HG03097 (cell line): ENCODE data around the gene STAT6.

Experiments used
- ATAC-seq: cut with Tn5 transposase; IDR thresholded peaks from one replicate; pipeline ENCODE4 v1.9.1; 2021; ENCODE audit not compliant: unreplicated experiment, low FRiP score

The STAT6 gene

GRCh38 chr12:57103856-57104255, 7.3 kb downstream of the STAT6 start:
- no peak for ATAC-seq

- no peak for ATAC-seq
Observed at GRCh38 chr12:57101892-57102695, 9.1 kb downstream of the STAT6 start.

GRCh38 chr12:57099766-57100165, 11.4 kb downstream of the STAT6 start:
- ATAC-seq = no peak

- no peak for ATAC-seq
Observed at GRCh38 chr12:57099047-57099714, 12.0 kb downstream of the STAT6 start.

GRCh38 chr12:57098546-57098945, 12.6 kb downstream of the STAT6 start:
- no peak for ATAC-seq

GRCh38 chr12:57097554-57097835, 13.7 kb downstream of the STAT6 start:
- ATAC-seq = no peak

GRCh38 chr12:57096748-57097553, 14.2 kb downstream of the STAT6 start:
- no peak for ATAC-seq

GRCh38 chr12:57096099-57096572, 15.0 kb downstream of the STAT6 start:
- no peak for ATAC-seq

GRCh38 chr12:57095440-57095839, 15.7 kb downstream of the STAT6 start:
- ATAC-seq = no peak

GRCh38 chr12:57094208-57095160, 16.7 kb downstream of the STAT6 start:
- no peak for ATAC-seq

- no peak for ATAC-seq
Observed at GRCh38 chr12:57093415-57094207, 17.6 kb downstream of the STAT6 start.

GRCh38 chr12:57092876-57093414, 18.2 kb downstream of the STAT6 start:
- ATAC-seq = no peak

- ATAC-seq = no peak
Observed at GRCh38 chr12:57092529-57092862, 18.7 kb downstream of the STAT6 start.

- ATAC-seq = no peak
Observed at GRCh38 chr12:57091638-57092528, 19.3 kb downstream of the STAT6 start.

GRCh38 chr12:57090924-57091637, 20.1 kb downstream of the STAT6 start:
- ATAC-seq = no peak

- no peak for ATAC-seq
Observed at GRCh38 chr12:57090490-57090889, 20.7 kb downstream of the STAT6 start.
